SK-N-DZ (cell line): ENCODE results near the gene PRRT1B.

ENCODE experiments used
- DNase-seq: peaks from one replicate; pipeline ENCODE4 v3.0.0-alpha.2; 2015; ENCODE audit warnings: low spot score

Gene PRRT1B

GRCh38 chr9:131522257-131523085 is 22.9 kb upstream of the PRRT1B start:
- DNase-seq = no peak

GRCh38 chr9:131523086-131523388 is 22.3 kb upstream of the PRRT1B start:
- DNase-seq = no peak

- DNase-seq = no peak
Observed at GRCh38 chr9:131523451-131524435, 21.6 kb upstream of the PRRT1B start.

- DNase-seq = no peak
Observed at GRCh38 chr9:131524665-131525315, 20.5 kb upstream of the PRRT1B start.

GRCh38 chr9:131525643-131526565 is 19.4 kb upstream of the PRRT1B start:
- DNase-seq = no peak

GRCh38 chr9:131528186-131528585 is 17.1 kb upstream of the PRRT1B start:
- DNase-seq = no peak

- DNase-seq = no peak
Observed at GRCh38 chr9:131528886-131529505, 16.3 kb upstream of the PRRT1B start.

GRCh38 chr9:131529597-131530545 is 15.5 kb upstream of the PRRT1B start:
- no peak for DNase-seq

GRCh38 chr9:131530546-131530919 is 14.8 kb upstream of the PRRT1B start:
- peak; percentile 44 for DNase-seq

GRCh38 chr9:131530920-131531832 is 14.1 kb upstream of the PRRT1B start, which contains the start of gene UCK1:
TSS of gene UCK1 (minus strand) at chr9:131531263. CDS start at chr9:131531174, 89 bp downstream.
- peak; percentile 87 for DNase-seq

- DNase-seq = no peak
Observed at GRCh38 chr9:131534721-131535237, 10.5 kb upstream of the PRRT1B start.

GRCh38 chr9:131537946-131538345 is 7.4 kb upstream of the PRRT1B start:
- no peak for DNase-seq

GRCh38 chr9:131539223-131539923 is 6.0 kb upstream of the PRRT1B start:
- no peak for DNase-seq

- no peak for DNase-seq
Observed at GRCh38 chr9:131543141-131543540, 2.2 kb upstream of the PRRT1B start.

GRCh38 chr9:131545786-131546335 is 538 bp downstream of the PRRT1B start:
- no peak for DNase-seq

- DNase-seq = peak; percentile 63
Observed at GRCh38 chr9:131546336-131547084, 1.2 kb downstream of the PRRT1B start.
